Fibroblast of mammary gland (primary cell): ENCODE measurements around the gene MLLT10.
"Not testable (repeated sequence)": the region's sequence is repeated elsewhere in the genome, so short reads cannot be mapped to it uniquely, and the experiment has no call there.

Experiments used
- DNase-seq: peaks from one replicate; pipeline ENCODE4 v3.0.0-alpha.2; 2010; ENCODE audit warnings: low read depth
- H3K4me3 ChIP-seq: 2 replicates; pipeline ENCODE4 v1.5.1; 2011; ENCODE audit warnings: low read depth, mild to moderate bottlenecking, low read length, moderate library complexity; ENCODE audit not compliant: control insufficient read depth
- TF ChIP-seq, protein P1 (sequence below): conservative IDR thresholded peaks from 2 replicates; pipeline ENCODE4 v1.5.1; 2011; ENCODE audit warnings: low read depth, low read length, inconsistent platforms; ENCODE audit not compliant: control insufficient read depth, insufficient read depth

MLLT10 gene

DNA sequence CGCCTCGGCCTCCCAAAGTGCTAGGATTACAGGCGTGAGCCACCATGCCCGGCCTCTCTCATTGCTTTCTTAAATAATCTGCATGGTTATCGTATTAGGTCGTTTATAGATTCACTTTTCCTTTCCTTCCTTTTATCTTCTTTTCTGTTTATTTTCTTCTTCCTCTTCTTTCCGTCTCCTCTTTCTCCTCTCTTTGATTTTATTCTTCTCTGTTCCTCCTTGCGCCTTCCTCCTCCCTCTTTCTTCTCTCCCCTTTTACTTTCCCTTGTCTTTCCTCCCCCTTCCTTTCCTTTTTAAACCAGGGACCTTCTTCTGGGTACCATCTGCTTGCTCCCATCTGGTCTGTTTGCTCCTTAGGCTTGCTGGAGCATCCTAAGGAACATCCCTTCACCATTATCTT is 18.6 kb downstream of the MLLT10 start:
- TF ChIP-seq, protein P1, sequence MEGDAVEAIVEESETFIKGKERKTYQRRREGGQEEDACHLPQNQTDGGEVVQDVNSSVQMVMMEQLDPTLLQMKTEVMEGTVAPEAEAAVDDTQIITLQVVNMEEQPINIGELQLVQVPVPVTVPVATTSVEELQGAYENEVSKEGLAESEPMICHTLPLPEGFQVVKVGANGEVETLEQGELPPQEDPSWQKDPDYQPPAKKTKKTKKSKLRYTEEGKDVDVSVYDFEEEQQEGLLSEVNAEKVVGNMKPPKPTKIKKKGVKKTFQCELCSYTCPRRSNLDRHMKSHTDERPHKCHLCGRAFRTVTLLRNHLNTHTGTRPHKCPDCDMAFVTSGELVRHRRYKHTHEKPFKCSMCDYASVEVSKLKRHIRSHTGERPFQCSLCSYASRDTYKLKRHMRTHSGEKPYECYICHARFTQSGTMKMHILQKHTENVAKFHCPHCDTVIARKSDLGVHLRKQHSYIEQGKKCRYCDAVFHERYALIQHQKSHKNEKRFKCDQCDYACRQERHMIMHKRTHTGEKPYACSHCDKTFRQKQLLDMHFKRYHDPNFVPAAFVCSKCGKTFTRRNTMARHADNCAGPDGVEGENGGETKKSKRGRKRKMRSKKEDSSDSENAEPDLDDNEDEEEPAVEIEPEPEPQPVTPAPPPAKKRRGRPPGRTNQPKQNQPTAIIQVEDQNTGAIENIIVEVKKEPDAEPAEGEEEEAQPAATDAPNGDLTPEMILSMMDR: no peak
- no peak overlapping the region for H3K4me3 ChIP-seq
- DNase-seq: no peak

DNA sequence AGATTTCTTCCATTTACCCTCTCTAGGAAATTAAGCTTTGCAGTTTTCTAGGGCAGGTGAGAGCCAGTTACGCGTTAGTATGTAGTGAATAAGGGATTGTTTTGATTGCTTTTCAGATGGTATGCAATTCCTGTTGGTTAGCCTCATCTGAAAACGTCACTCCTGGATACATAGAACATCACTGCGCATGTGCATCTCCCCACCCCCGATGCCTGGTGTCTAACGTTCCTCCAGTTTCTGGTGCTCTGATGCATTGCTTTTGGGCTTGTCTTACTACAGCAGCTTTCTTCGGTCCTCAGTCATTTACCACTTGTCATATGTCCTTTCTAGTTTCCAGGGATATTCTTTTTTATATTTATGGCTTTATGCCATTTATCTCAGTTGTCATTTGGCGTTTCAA is 22.5 kb downstream of the MLLT10 start:
- H3K4me3 ChIP-seq: no peak overlapping the region
- TF ChIP-seq, protein P1: no peak
- no peak for DNase-seq

DNA sequence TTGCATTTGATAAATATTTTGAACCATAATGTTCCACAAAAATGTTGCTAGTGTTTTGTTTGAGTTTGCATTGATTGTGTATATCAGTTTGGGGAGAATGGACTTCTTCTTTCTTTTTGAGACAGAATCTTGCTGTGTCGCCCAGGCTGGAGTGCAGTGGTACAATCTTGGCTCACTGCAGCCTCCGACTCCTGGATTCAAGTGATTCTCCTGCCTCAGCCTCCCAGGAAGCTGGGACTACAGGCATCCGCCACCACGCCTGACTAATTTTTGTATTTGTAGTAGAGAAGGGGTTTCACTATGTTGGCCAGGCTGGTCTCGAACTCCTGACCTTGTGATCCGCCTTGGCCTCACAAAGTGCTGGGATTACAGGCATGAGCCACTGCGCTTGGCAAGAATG is 25.0 kb downstream of the MLLT10 start:
- not testable (repeated sequence) for H3K4me3 ChIP-seq, DNase-seq

DNA sequence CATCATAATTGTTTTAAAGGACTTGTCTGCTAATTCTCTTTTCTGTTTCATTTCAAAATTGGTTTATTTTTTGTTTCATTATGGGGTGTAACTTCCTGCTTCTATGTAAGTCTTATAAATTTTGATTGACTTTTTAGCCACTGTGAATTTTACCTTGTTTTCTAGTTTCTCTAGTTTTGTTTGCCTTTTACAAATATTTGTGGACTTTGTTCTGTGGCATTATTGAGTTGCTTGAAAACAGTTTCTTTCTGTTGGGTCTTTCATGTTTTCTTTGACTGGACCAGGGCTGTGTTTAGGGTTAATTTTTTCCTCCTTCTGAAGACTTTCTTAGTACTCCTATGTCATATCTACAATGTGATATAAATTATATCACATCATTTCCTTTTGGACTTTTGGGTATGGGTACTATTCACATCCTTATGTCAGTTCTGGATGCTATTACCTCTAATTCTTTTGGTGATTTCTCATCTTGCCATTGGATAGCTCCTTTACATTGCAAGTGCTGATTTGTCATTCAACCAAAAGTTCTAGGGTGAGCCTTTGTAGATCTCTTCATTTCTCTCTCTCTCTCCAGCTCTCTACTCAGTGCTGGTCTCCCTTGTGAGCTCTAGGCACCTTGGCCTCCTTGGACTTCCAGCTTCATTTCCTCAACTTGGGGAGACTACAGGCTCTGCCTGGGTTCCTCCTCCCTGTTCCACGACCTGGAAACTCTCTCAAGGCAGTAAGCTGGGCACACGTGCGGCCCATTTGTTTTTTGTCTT is 36.9 kb downstream of the MLLT10 start:
- DNase-seq: no peak
- H3K4me3 ChIP-seq: no peak overlapping the region
- TF ChIP-seq, protein P1: no peak

DNA sequence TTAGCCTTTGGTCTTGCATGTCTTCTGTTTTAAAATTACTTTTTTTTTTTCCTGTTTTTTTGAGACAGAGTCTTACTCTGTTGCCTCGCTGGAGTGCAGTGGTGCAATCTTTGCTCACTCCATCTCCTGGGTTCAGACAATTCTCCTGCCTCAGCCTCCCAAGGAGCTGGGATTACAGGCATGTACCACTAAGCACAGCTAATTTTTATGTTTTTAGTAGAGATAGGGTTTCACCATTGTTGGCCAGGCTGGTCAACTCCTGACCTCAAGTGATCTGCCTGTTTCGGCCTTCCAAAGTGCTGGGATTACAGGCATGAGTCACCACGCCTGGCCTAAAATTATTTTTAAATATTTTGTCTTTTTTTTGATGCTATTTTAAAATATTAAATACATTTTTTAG is 38.5 kb downstream of the MLLT10 start:
- TF ChIP-seq, protein P1: no peak
- DNase-seq: peak; percentile 82
- no peak overlapping the region for H3K4me3 ChIP-seq

DNA sequence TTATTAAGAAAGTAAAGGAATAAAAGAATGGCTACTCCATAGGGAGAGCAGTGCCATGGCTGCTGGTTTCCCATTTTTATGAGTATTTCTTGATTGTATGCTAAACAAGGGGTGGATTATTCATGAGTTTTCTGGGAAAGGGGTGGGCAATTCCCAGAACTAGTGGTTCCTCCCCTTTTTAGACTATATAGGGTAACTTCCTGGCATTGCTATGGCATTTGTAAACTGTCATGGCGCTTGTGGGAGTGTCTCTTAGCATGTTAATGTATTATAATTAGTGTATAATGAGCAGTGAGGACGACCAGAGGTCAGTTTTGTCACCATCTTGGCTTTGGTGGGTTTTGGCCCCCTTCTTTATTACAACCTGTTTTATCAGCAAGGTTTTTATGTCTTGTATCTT is 40.5 kb downstream of the MLLT10 start:
- not testable (repeated sequence) for DNase-seq, H3K4me3 ChIP-seq

DNA sequence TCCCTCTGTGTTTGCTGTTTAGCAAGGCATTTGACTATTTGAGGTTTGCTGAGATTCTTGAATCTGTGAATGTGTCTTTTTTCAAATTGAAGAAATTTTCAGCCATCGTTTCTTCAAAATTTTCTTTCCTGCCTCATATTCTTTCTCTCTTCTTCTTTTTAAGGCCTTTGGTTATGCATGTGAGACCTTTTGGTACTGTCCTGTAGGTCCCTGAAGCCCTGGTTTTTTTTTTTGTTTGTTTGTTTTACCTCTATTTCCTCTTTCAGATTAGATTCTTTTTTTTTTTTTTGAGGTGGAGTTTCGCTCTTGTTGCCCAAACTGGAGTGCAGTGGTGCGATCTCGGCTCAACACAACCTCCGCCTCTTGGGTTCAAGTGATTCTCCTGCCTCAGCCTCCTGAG is 45.3 kb downstream of the MLLT10 start:
- DNase-seq: no peak
- TF ChIP-seq, protein P1: no peak
- H3K4me3 ChIP-seq: no peak overlapping the region

DNA sequence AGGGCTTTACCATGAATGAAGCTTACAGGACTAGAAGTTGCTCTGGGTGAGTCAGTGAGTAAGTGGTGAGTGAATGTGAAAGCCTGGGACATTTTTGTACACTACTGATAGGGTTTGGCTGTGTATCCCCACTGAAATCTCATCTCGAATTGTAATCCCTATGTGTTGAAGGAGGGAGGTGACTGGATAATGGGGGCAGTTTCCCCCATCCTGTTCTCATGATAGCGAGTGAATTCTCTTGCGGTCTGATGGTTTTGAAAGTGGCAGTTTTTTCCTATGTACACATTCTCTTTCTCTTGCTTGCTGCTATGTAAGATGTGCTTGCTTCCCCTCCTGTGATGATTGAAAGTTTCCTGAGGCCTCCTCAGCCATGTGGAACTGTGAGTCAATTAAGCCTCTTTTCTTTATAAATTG is 47.4 kb downstream of the MLLT10 start:
- H3K4me3 ChIP-seq: not testable (repeated sequence)
- peak; percentile 10 for DNase-seq
